Choroid plexus epithelial cell (primary cell): ENCODE results near the gene ST6GALNAC1.

Source experiments
- DNase-seq: peaks from one replicate; pipeline ENCODE4 v3.0.0-alpha.2; 2010; ENCODE audit warnings: low read depth
- H3K4me3 ChIP-seq: 2 replicates; pipeline ENCODE4 v1.5.1; 2011; ENCODE audit warnings: low read depth, mild to moderate bottlenecking, control low read depth, low read length, moderate library complexity
- CTCF ChIP-seq: conservative IDR thresholded peaks from 2 replicates; pipeline ENCODE4 v1.5.1; 2011; ENCODE audit warnings: low read depth, mild to moderate bottlenecking, control low read depth, inconsistent platforms, low read length, moderate library complexity

Gene ST6GALNAC1

GRCh38 chr17:76582660-76583059 lies 60.9 kb downstream of the ST6GALNAC1 start:
- H3K4me3 ChIP-seq: no peak overlapping the region
- no peak for TF ChIP-seq CTCF
- no peak for DNase-seq

- no peak for DNase-seq
These were observed 62.0 kb downstream of the ST6GALNAC1 start for GRCh38 chr17:76581515-76581914.

GRCh38 chr17:76579281-76579680 lies 64.3 kb downstream of the ST6GALNAC1 start:
- no peak for DNase-seq
- H3K4me3 ChIP-seq: no peak overlapping the region
- TF ChIP-seq CTCF: no peak

More at GRCh38 chr17:76581515-76581914, 62.0 kb downstream of the ST6GALNAC1 start:
- no peak overlapping the region for H3K4me3 ChIP-seq
- TF ChIP-seq CTCF: no peak

- TF ChIP-seq CTCF: no peak
- no peak overlapping the region for H3K4me3 ChIP-seq
- DNase-seq: no peak
These were observed 65.2 kb downstream of the ST6GALNAC1 start for GRCh38 chr17:76578376-76578775.

GRCh38 chr17:76577876-76578275 lies 65.7 kb downstream of the ST6GALNAC1 start:
- H3K4me3 ChIP-seq: no peak overlapping the region
- no peak for TF ChIP-seq CTCF
- DNase-seq: no peak

- no peak for TF ChIP-seq CTCF
These were observed 67.4 kb downstream of the ST6GALNAC1 start for GRCh38 chr17:76576189-76576588.

GRCh38 chr17:76575570-76575969 lies 68.0 kb downstream of the ST6GALNAC1 start:
- no peak overlapping the region for H3K4me3 ChIP-seq
- no peak for DNase-seq
- TF ChIP-seq CTCF: no peak

More at GRCh38 chr17:76576189-76576588, 67.4 kb downstream of the ST6GALNAC1 start:
- no peak overlapping the region for H3K4me3 ChIP-seq
- no peak for DNase-seq
